Activated gamma-delta T cell (primary cell): ENCODE results near the gene RFT1.
"Not testable (repeated sequence)": the region's sequence is repeated elsewhere in the genome, so short reads cannot be mapped to it uniquely, and the experiment has no call there.

Experiments used
- DNase-seq: peaks from one replicate; lab custom pipeline; 2025; lab: John Stamatoyannopoulos, UW

RFT1 gene

DNA sequence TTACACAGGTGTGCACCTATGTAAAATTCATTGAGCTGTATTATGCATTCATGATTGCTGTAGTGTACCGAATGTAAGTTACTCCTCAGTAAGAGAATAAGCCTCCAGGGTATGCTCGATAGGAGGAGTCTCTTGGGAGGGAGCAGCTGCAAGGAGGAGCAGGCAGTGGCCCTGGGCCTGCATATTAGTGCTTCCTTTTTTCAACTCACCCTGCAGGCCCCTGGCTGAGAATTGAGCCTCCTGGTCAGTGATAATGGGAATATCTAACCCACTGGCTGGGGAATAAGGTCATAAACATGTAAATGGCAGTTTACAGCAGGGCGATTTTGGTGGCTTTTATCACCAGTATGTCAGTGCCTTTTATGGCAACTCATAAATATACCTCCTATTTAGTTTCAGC lies 62.7 kb downstream of the RFT1 start:
- no peak for DNase-seq

DNA sequence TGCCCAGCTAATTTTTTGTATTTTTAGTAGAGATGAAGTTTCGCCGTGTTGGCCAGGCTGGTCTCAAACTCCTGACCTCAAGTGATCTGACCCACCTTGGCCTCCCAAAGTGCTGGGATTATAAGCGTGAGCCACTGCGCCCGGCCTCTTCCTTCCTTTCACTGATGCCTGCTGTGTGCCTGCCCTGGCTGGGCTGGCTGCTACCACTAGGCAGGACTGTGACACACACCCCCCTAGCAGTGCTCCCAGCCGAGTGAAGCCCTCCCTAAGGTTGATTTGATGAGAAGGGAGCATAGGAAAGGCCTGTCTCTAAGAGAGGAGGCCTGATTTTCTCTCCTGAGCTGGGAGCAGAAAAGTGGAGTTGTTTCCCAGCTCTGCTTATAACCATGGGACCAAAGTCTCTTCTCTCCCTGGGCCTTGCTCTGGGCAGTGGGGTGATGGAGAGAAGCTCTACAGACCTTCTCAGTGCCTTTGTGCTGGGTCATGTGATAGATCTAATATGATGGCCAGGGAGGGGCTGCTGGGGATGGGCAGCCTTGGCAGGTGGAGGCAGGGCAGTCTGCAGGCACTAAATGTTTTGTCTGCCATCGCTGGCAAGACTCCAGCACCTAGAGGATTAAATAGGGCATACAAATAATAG lies 64.3 kb downstream of the RFT1 start:
- no peak for DNase-seq

DNA sequence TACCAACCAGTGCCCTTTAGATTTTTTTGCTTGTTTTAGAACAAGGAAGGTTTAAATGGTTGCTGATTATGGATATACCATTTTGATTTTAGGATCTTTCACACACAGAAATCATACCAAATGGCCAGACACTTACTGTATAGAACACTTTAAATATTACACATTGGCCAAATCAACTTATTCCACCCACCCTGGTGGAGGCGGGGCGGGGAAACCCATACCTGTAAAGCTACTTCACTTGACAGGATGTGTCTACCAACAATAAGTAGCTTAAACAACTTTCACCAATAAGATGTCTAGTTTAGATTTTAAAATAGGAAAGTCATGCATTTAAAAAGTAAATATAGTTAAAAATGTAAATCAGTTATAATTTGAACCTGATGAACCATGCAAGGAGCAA lies 67.3 kb downstream of the RFT1 start:
- no peak for DNase-seq

DNA sequence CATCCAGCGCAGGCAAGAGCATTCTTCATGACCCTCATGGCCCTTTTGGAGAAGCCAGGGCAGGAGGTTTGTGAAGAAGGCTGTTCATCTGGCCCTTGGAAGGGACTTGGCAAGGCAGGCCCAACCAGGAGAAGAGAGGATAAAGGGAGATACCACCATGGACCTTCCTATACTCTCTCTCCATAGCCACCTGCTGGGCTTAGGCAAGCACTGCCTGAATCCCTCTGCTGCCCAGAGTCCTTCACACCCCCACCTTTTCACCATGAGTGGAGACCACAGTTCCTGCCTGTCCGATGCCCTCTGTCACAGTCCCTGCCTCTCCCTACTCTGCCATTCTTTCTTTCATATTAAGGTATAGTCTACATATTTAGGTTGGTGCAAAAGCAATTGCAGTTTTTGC lies 73.8 kb downstream of the RFT1 start:
- DNase-seq, result no peak

DNA sequence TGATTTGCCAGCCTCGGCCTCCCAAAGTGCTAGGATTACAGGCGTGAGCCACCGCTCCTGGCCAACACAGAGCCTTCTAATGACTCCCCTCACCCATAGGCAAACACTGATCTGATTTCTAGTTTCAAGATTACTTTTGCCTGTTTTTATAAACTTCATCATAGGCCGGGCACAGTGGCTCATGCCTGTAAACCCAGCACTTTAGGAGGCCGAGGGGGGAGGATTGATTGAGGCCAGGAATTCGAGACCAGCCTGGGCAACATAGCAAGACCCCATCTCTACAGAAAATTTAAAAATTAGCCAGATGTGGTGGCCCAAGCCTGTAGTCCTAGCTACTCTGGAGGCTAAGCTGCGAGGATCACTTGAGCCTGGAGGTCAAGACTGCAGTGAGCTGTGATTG lies 76.0 kb downstream of the RFT1 start:
- DNase-seq, result not testable (repeated sequence)

DNA sequence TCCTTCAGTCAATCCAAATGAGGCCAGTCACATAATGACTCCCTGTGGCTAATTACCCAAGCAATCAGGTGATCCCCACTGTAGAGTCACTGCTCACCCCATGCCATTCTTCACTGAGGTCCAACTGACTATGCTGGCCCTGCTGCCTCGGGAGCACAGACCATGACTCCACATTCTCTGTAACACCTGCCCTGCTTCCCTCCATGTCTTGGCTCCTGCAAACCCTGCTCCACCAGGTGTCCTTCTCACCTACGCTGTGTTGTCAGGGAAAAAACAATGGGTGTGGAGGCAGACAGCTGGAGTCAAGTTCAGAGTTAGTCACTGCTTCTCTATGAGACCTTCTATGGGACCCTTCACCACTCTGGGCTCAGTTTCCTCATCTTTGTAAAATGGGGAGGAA lies 78.3 kb downstream of the RFT1 start:
- no peak for DNase-seq

DNA sequence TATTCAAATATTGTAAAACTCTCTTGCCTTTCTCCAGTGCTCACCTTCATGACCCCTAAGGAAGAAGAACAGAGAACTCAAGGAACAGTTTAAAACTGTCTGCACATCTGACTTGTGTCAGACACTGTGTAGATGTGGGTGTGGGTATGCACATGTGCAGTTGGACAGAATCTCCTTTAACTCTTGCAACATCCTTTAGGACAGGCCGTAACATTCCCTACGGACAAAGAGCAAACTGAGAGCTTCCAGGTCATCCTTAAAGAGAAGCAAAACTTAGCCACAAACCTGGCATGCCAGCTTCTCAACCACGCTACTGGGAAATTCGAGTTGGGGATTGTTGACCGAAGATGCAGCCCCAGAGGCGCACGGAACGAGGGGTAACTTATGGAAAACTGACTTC lies 80.2 kb downstream of the RFT1 start:
- DNase-seq, result no peak

DNA sequence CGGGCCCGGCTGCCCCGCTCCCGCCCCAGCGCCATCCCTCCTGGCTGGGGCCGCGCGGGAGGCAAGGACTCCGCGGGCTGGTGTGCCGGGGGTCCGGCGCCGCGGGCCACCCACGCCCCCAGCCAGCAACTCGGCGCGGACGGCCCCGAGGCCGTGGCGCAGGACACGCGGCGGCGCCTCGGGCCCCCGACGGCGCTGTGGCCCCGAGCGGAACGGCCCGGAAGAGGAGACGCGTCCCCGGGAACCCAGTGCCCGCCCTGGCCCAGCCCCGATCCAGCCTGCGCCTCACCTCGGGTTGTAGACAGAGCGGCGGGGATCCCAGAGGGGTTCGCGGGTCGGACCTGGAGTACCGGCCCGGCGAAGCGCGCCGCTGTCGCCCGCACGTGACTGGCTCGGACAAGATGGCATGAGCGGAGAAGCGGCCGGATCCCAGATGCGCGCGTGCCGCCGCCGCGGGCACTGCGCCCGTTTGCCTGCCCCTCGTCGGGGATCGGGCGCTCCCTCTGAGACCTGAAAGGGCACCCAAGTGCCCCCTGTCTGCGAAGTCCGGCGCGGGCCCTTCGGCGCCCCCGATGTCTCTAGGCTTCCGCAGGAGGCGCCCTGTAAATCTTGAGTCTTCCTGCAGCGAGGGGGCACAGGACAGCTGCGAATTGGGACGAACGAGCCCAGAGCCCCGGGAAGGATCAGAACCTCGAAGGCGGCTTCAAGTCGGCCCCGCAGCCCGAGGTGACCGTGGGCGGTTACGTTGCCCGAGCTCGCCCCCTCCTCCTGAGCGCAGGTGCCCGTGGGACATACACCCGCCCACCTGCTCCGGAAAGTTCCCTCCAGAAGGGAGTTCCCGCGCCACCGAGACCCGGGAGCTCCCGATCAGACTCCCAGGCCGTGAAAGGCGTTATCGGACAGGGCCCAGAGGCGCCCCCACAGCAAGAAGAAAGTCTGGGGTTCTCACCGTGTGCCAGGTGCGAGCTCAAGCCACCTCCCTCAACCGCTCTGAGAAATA lies 83.8 kb downstream of the RFT1 start:
- DNase-seq, result peak; percentile 59

DNA sequence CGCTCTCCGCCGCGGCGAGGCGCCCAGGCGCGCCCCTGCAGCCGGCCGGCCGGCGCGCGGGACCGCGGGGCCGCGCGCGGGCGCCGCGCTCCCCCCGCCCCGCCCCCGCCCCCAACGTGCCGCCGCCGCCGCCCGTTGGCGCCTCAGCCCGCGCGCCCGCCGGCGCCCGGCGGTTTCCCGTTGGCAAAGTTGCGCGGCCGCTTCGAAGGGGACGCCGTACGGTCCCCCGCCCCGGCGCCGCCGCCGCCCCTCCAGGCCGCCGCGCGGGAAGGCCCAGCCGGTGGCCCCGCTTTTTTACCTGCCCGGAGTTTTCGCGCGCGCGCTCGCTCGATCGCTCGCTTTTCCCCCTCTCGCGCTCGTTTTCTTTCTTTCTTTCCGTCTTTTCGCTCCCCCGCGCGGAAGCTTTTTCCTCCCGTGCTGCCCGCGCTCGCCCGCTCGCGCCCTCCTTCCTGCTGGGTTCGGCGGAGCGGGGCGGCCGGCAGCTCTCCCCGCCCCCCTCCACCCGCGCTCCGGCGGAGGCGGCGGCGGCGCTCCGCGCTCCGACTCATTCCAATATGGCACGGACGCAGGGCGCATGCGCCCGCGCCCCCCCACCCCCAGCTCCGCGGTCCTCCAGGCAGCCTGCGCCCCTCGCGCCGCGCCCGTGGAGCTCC lies 84.6 kb downstream of the RFT1 start, which contains the start of gene SFMBT1:
Gene SFMBT1, minus strand, starts transcription at position 556 of the 653 bp plus-strand sequence. CDS start 76,945 bp downstream, outside the sequence.
- DNase-seq, result peak; percentile 69

DNA sequence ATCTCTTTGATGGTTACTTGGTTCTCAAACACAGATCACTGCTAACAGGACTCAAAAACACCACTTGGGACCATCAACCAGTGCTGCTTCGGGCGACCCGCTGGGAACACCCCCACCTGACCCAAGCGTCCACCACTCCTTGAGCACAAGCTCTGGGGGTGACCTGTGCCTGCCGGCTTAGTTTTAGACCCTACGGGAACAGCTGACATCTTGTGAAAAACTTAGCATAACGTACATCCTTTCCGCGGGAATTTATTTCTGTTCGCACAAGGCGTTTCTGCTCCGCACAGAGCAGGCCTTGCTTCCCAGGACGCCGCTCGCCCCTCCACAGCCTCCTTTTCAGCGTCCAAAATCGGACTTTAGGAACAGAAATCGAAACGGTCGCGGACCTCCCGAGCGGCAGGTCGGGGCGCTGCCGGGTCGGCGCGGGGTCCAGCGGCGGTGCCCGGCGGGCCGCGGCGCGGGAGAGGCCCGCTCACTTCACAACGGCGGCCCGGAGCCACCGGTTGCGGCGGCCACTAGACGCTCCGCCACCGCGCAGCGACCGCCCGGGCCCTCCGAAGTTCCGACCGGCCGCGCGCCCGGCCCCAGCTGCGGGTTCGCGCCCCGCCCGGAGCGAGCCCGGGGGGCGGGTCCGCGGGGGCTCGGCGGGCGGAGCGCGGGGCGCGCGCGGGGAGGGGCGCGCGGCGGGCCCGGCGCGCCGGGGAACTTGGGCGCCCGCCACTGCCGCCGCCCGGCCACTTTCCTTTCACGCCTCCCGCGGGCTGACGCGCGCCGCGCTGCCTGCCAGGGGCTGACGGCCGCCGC lies 85.3 kb downstream of the RFT1 start:
- peak; percentile 63 for DNase-seq

DNA sequence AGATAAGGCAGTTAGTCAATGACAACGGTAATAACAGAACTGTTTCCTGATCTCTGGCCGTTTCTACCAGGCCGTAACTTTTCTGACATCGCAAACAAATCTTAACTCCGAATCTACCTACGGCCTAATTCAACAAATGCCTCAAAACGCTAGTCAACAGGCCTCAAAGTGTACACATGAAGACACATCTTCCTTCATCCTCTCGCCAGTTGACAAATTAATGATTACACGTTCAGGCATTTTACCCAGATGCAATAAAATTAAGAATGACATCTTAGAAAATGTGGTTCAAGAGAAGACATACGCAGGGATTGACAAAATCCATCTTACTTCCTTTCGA lies 85.9 kb downstream of the RFT1 start:
- DNase-seq, result no peak

DNA sequence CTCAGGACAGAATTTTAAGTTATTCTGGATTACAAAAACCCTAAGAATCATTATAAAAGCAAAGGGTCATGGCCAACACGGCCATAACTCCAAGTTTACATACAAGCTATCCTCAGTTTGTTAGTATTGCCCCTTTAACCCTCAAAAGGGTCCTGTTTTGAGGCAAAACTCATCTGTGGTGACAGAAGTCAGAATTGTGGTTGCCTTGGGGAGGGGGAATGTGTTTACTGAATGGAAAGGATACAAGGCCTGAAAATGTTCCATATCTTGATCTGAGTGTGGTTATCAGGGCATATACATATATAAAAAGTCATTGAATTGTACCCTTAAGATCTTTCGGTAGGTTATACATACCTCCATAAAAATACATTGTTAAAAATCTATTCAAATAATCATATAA lies 86.5 kb downstream of the RFT1 start:
- DNase-seq, result no peak

DNA sequence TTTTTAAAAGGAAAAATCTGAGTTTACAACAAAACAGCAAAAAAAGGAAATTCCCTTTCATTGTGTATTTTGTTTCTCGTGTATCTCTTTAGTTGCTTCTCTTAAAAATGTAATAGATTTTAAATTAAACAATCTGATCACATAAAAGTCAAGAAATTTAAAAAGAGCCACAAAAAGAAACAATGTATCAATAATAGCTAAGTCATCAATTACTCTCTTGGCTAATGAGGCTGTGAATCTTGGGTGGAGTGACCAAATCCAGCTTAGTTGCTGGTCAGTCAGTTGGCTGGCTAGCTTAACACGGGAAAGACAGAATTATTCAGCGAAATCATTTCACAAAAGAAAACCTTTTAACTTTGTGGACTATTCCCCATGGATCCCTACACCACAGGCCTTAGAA lies 87.6 kb downstream of the RFT1 start:
- DNase-seq, result no peak

DNA sequence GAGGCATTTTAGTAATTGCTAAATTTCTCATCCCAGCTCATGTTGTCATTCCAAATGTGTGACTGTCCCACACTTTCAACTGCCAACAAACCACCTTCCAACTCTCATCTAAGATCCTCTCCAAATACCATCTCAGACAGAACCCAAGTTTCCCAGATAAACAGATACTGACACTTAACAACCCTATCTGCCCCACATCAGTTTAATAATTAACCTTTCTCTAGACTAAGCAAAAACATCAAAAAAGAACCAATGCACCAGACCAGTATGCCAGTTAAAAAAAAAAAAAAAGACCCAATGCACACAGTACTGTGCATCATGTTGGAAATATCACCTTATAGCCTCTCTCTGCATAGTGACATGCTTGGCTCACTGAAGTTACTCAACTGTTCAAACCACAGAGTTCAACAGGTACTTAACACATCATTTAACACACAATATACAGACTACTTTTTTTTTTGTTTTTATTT lies 89.8 kb downstream of the RFT1 start:
- DNase-seq, result no peak

DNA sequence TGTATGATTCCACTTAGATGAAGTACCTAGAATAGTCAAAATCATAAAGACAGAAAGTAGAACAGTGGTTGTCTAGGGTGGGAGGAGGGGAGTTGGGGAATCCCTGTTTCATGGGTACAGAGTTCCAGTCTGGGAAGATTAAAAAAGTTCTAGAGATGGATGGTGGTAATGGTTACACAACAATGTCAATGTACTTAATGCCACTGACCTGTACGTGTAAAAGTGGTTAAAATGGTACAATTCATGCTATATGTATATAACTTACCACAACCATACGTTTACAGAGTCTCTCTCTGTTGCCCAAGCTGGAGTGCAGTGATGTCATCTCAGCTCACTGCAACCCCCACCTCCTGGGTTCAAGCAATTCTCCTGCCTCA lies 90.9 kb downstream of the RFT1 start:
- no peak for DNase-seq

DNA sequence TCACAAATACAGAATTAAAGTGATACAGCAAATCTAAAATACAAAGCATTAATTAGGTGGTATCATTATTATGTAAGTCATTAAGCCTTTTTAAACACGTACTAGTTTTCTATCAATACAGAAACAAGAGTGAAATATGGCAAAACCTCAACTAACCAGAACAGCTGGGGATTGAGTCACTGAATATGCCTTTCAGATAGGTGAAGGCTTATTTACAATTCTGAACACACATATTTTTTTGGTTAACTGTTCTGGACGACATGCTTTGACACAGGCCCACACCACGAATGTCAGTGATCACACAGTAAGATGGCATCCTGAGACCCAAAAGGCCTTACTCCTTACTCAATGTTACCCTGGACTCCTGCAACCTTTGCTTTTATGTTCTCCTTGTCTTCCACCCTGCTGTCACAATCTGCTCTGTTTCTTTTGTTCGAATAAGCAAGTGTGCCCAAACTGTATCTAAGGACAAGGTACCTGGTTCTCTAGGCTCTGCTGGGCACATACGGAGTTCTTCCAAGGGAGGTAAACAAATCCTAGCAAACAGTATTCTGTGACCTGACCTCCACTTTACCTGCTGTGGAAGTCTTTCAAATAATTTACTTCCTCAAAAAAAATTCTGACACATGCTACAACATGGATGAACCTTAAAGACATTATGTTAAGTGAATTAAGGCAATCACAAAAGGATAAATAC lies 91.4 kb downstream of the RFT1 start:
- DNase-seq, result no peak
